Endothelial cell of umbilical vein (primary cell): ENCODE data around the gene NYAP2. TPM values are rescaled to one million over a fixed set of nuclear protein-coding genes. Genes with fewer than 3 reads are reported as not detected.

Experiments used
- BruUV-seq: library from RNA; stranded (reverse); fragments of 400-500 nt; replicated peaks from 2 replicates; lab custom pipeline; 2021; lab: Mats Ljungman, UMichigan
- CTCF ChIA-PET: fragments of 300-600, 350-600 bp; sonication (Branson Sonifier 250); formaldehyde crosslinking; loops from one replicate; lab custom pipeline; 2021; ENCODE audit warnings: antibody characterized with exemption, inconsistent platforms; lab: Charles Lee
- POLR2A ChIA-PET: fragments of 300-600, 350-600 bp; sonication (Branson Sonifier 250); formaldehyde crosslinking; loops from one replicate; lab custom pipeline; 2021; ENCODE audit warnings: antibody characterized with exemption, inconsistent platforms; lab: Charles Lee
- DNase-seq: peaks from one replicate; pipeline ENCODE4 v3.0.0-alpha.2; 2011; ENCODE audit warnings: low read depth, low spot score
- FAIRE-seq: peaks from 2 replicates; lab custom pipeline; 2011; peaks lifted over from hg19 to GRCh38; lab: Jason Lieb, UNC
- H2AFZ ChIP-seq: 2 replicates; pipeline ENCODE4 v1.6.0; 2012; ENCODE audit warnings: low read depth, low read length, control low read depth, inconsistent platforms
- H3K27ac ChIP-seq: 2 replicates; pipeline ENCODE4 v1.5.1; 2011; ENCODE audit warnings: low read depth, mild to moderate bottlenecking, control low read depth, low read length, moderate library complexity; ENCODE audit not compliant: insufficient read depth
- H3K27me3 ChIP-seq, 2 experiments: 2 replicates each; pipeline versions ENCODE4 v1.6.0 to v1.6.1; 2011; ENCODE audit warnings: low read length in 2 of 2, mixed read lengths in 1 of 2; ENCODE audit not compliant: control insufficient read depth in 2 of 2, insufficient read depth in 2 of 2
- H3K36me3 ChIP-seq, 2 experiments: 2 replicates in 1 of 2; 3 replicates in 1 of 2; pipeline ENCODE4 v1.5.1; 2011; ENCODE audit warnings: low read length in 2 of 2, mild to moderate bottlenecking in 1 of 2, moderate library complexity in 1 of 2; ENCODE audit not compliant: control insufficient read depth in 2 of 2, insufficient read depth in 2 of 2; ENCODE audit errors: extremely low read depth in 1 of 2
- H3K4me1 ChIP-seq: 3 replicates; pipeline ENCODE4 v1.5.1; 2011; ENCODE audit warnings: mild to moderate bottlenecking, low read length; ENCODE audit not compliant: control insufficient read depth, insufficient read depth; ENCODE audit errors: extremely low read depth
- H3K4me2 ChIP-seq: 2 replicates; pipeline ENCODE4 v1.6.1; 2011; ENCODE audit warnings: low read length, control low read depth, mixed read lengths; ENCODE audit not compliant: insufficient read depth
- H3K4me3 ChIP-seq, 3 experiments: fragments of 200-600 bp in 1 of 3; sonication (generic), shearing (Covaris generic) in 1 of 3; replicated peaks in 1 of 3; 2 replicates each; pipeline ENCODE4 v1.5.1; 2011 to 2016; ENCODE audit warnings: control low read depth in 3 of 3, low read length in 3 of 3, mild to moderate bottlenecking in 2 of 3, inconsistent platforms in 1 of 3, low read depth in 1 of 3, moderate library complexity in 1 of 3; ENCODE audit not compliant: insufficient read depth in 1 of 3
- H3K79me2 ChIP-seq: 2 replicates; pipeline ENCODE4 v1.6.0; 2012; ENCODE audit warnings: low read length, inconsistent platforms; ENCODE audit not compliant: control insufficient read depth, insufficient read depth
- H3K9ac ChIP-seq: replicated peaks from 2 replicates; pipeline ENCODE3; 2011; ENCODE audit warnings: low read length, control low read depth; ENCODE audit not compliant: insufficient read depth; ENCODE audit errors: extremely low read depth
- H3K9me1 ChIP-seq: replicated peaks from 3 replicates; pipeline ENCODE4 v1.6.0; 2011; ENCODE audit warnings: mild to moderate bottlenecking, low read length; ENCODE audit not compliant: control insufficient read depth, insufficient read depth; ENCODE audit errors: extremely low read depth
- H3K9me3 ChIP-seq: replicated peaks from 2 replicates; pipeline ENCODE4 v1.5.1; 2012; ENCODE audit warnings: low read length, inconsistent platforms; ENCODE audit not compliant: control insufficient read depth, insufficient read depth
- H4K20me1 ChIP-seq: replicated peaks from 2 replicates; pipeline ENCODE3; 2011; ENCODE audit warnings: mild to moderate bottlenecking, low read length; ENCODE audit not compliant: control insufficient read depth, insufficient read depth; ENCODE audit errors: extremely low read depth
- EZH2 ChIP-seq: IDR thresholded peaks from 2 replicates; pipeline ENCODE4 v1.6.1; 2012; ENCODE audit warnings: borderline replicate concordance, low read depth, mild to moderate bottlenecking, moderate library complexity, low read length, inconsistent platforms; ENCODE audit not compliant: severe bottlenecking
- FOS ChIP-seq: IDR thresholded peaks from 2 replicates; pipeline ENCODE4 v1.6.1; 2011; ENCODE audit warnings: mild to moderate bottlenecking, low read length, moderate library complexity, borderline replicate concordance; ENCODE audit not compliant: insufficient read depth
- GATA2 ChIP-seq: IDR thresholded peaks from 2 replicates; pipeline ENCODE4 v1.7.0; 2011; ENCODE audit warnings: low read depth, mild to moderate bottlenecking, moderate library complexity, mixed read lengths, low read length; ENCODE audit not compliant: insufficient read length, insufficient read depth
- JUN ChIP-seq: IDR thresholded peaks from 2 replicates; pipeline ENCODE4 v1.6.1; 2011; ENCODE audit warnings: borderline replicate concordance, low read depth; ENCODE audit not compliant: insufficient read length, insufficient read depth
- MAX ChIP-seq: IDR thresholded peaks from 2 replicates; pipeline ENCODE4 v1.6.1; 2011; ENCODE audit not compliant: insufficient read depth, insufficient read length
- POLR2A ChIP-seq: IDR thresholded peaks from 2 replicates; pipeline ENCODE4 v1.6.1; 2012; ENCODE audit warnings: low read depth, mild to moderate bottlenecking, control low read depth, low read length
- POLR2AphosphoS5 ChIP-seq: IDR thresholded peaks from 2 replicates; pipeline ENCODE4 v1.6.1; 2012; ENCODE audit warnings: low read depth, mild to moderate bottlenecking, control low read depth, low read length, moderate library complexity; ENCODE audit not compliant: insufficient read depth
- dilution Hi-C: fragments of 300-500 bp; cut with MboI; formaldehyde crosslinking; loops from one replicate; pipeline ENCODE4 v1.15.0; 2019; ENCODE audit warnings: low sequenced_read_pairs; ENCODE audit not compliant: extremely low pct_ligation_motif_present
- intact Hi-C: fragments of 100-400 bp; cut with micrococcal nuclease; formaldehyde crosslinking; loops from one replicate; pipeline ENCODE4 v1.10.0; 2022
- polyA plus RNA-seq, 4 experiments: library from polyadenylated mRNA; depleted of rRNA in 3 of 4; stranded (reverse) in 3 of 4; unstranded in 1 of 4; fragments of >200 nt; gene quantifications; 2 replicates each; pipeline versions ENCODE4 v1.2.1 to v1.2.3, GENCODE V29; 2011 to 2012; ENCODE audit warnings: missing spikeins in 1 of 4
- total RNA-seq: library from RNA; stranded (reverse); gene quantifications from 2 replicates; pipeline ENCODE4 v1.2.3, GENCODE V29; 2021
- TF ChIP-seq, protein P1 (sequence below), 2 donors: IDR thresholded peaks; 1 replicate in 1 of 2; 2 replicates in 1 of 2; pipeline ENCODE4 v1.5.1; 2011; ENCODE audit warnings: low read length in 2 of 2, mild to moderate bottlenecking in 2 of 2, moderate library complexity in 2 of 2, control low read depth in 1 of 2, inconsistent platforms in 1 of 2, low read depth in 1 of 2; ENCODE audit not compliant: insufficient read depth in 1 of 2; ENCODE audit errors: extremely low read depth in 1 of 2

NYAP2 gene
- total and polyA plus RNA-seq, 2 donors (not counting 3 experiments of a cell fraction or from before 2014, with no cell fraction given) = not detected

DNA sequence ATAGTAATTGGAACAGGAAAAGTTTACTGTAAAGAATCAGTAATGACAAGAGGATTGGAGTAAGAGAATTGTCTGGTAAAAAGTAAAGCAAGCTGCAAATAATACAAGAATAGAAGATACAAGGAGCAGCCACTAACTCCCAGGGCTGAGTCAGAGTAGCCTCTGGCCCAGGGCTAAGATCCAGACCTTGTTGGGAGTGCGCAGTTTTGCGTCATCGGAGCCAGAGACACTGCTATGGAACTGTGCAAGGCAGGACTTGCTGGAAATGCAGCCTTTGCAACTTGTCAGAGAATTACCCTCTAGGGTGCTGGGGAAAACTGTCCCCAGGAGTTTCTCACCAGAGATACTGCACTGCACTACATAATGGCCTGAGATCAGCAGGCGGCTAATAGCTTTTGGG lies 135.2 kb downstream of the NYAP2 start:
- no peaks in the 10 kb centered on the region for H3K36me3 ChIP-seq
- TF ChIP-seq POLR2AphosphoS5 = no peak
- H2AFZ ChIP-seq = no peak overlapping the region
- no peaks in the 10 kb centered on the region for H4K20me1 ChIP-seq
- no peaks in the 10 kb centered on the region for H3K27me3 ChIP-seq
- dilution Hi-C loops = no loop called here
- peaks cover 2% of the 10 kb centered on the region for H3K9me3 ChIP-seq
- H3K4me1 ChIP-seq = no peaks in the 10 kb centered on the region
- CTCF ChIA-PET = no interaction called here
- BruUV-seq = no TSS peak
- FAIRE-seq = no peak
- DNase-seq = no peak
- no peak overlapping the region for H3K4me3 ChIP-seq
- no peak overlapping the region for H3K27ac ChIP-seq
- H3K4me2 ChIP-seq = no peak overlapping the region
- POLR2A ChIA-PET = no interaction called here
- no peak overlapping the region for H3K9ac ChIP-seq
- intact Hi-C loops = no loop called here
- H3K79me2 ChIP-seq = no peaks in the 10 kb centered on the region
- no peaks in the 10 kb centered on the region for H3K9me1 ChIP-seq

DNA sequence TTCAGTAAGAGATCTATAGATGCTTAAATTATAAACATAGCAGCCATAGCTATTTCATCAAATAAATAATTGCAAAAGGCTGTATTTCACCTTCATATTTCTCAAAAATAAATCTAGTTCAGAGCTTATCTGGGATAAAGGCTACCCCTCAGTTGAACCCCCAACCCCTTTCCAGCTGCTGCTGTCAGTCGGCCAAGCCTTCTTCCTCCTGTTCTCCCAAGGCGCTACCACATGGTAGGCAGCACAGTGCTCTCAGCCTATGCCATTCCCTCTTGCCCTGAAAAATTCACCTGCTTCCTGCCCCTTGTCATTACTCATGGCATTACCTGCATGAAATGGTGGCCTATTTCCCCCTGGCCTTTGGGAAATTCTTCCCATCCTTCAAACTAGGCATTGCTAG lies 136.5 kb downstream of the NYAP2 start:
- ChIA-PET CTCF (no interaction called here), POLR2A (no interaction called here)
- H3K9me3 ChIP-seq = no peaks in the 10 kb centered on the region
- H3K9ac ChIP-seq = no peak overlapping the region
- dilution Hi-C loops (no loop called here), intact Hi-C loops (no loop called here)
- H3K27me3 ChIP-seq = no peaks in the 10 kb centered on the region
- H3K4me1 ChIP-seq = no peaks in the 10 kb centered on the region
- no peaks in the 10 kb centered on the region for H3K79me2 ChIP-seq
- H3K4me2 ChIP-seq = no peak overlapping the region
- H2AFZ ChIP-seq = no peak overlapping the region
- H3K36me3 ChIP-seq = no peaks in the 10 kb centered on the region
- TF ChIP-seq, protein P1, sequence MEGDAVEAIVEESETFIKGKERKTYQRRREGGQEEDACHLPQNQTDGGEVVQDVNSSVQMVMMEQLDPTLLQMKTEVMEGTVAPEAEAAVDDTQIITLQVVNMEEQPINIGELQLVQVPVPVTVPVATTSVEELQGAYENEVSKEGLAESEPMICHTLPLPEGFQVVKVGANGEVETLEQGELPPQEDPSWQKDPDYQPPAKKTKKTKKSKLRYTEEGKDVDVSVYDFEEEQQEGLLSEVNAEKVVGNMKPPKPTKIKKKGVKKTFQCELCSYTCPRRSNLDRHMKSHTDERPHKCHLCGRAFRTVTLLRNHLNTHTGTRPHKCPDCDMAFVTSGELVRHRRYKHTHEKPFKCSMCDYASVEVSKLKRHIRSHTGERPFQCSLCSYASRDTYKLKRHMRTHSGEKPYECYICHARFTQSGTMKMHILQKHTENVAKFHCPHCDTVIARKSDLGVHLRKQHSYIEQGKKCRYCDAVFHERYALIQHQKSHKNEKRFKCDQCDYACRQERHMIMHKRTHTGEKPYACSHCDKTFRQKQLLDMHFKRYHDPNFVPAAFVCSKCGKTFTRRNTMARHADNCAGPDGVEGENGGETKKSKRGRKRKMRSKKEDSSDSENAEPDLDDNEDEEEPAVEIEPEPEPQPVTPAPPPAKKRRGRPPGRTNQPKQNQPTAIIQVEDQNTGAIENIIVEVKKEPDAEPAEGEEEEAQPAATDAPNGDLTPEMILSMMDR (IDR thresholded peaks at IDR 0.05; ENCODE audit: extremely low read depth in 1 of 2, insufficient read depth in 1 of 2, low read depth in 1 of 2, low read length in 2 of 2) = no peak
- no peak for TF ChIP-seq MAX
- no peak for TF ChIP-seq GATA2
- TF ChIP-seq FOS = no peak
- TF ChIP-seq POLR2A = no peak
- TF ChIP-seq EZH2 = no peak
- no peak for TF ChIP-seq POLR2AphosphoS5
- TF ChIP-seq JUN = no peak
- H4K20me1 ChIP-seq = no peaks in the 10 kb centered on the region
- no peaks in the 10 kb centered on the region for H3K9me1 ChIP-seq
- no peak for DNase-seq
- FAIRE-seq = no peak
- no TSS peak for BruUV-seq
- no peak overlapping the region for H3K27ac ChIP-seq
- H3K4me3 ChIP-seq = no peak overlapping the region
